Left ventricle myocardium superior (tissue), 1 donor: Measurements from ENCODE around the gene SMIM20. TPM values are rescaled to one million over a fixed set of nuclear protein-coding genes. Genes with fewer than 3 reads are reported as not detected.

ENCODE experiments used
- ATAC-seq: fragments of 200-7000 bp; cut with Tn5 transposase; one replicate; pipeline ENCODE4 v1.9.1; 2020; ENCODE audit warnings: mild to moderate bottlenecking, moderate library complexity
- DNase-seq: peaks from one replicate; pipeline ENCODE4 v3.0.0-alpha.2; 2020
- intact Hi-C: fragments of 100-400 bp; cut with micrococcal nuclease; formaldehyde crosslinking; loops from one replicate; pipeline ENCODE4 v1.11.0; 2022
- total RNA-seq: library from RNA; stranded (reverse); fragmentation: NEBNext Ultra II Directional; extraction: Animal tissue kit (Norgen Biotek cat#: 25700); gene quantifications from one replicate; pipeline ENCODE4 v1.2.1, GENCODE V29; 2021
- donor health status: DM: no; HTN: yes; CAD: no; lungs with severe emphysema.

The SMIM20 gene
- total RNA-seq, 1 donor from 2014 or later, result 38.2 TPM

DNA sequence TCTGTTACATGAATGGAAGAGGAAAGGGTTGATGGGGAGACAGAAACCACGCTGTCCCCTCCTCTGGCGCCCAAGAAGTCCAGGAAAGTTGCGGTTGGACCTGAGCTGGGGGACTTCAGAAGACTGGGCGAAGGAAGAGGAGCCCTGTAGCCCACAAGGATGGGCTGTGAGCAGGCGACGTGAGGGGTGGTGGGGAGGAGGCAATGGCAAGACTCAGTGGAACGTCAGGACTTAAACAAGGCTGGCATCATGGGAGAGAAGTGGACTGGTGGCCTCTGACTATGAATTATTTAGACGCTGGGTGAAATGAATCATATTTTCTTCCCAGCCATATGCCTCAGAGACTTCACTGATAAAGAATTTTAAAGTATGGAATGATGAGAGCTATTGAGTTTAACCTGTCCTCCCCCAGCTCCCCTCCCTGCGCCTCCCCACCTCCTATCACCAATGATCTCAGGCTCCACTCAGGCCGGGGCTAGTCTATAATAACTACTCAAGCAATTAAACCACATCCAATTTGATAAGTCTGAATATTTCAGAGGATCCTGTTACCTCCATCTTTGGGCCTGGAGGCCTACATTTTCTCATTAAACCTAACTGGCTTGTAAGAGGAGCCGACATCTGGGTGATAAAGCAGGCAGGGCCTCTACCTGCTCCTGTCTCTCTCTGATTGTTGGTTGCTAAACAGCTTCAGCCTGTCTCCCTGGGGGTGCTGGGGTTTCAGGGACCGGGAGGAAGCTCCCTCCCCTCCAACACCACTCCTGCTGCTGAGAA, 63.6 kb downstream of the SMIM20 start:
- no peak for ATAC-seq
- intact Hi-C loops, result no loop called here
- no peak for DNase-seq

DNA sequence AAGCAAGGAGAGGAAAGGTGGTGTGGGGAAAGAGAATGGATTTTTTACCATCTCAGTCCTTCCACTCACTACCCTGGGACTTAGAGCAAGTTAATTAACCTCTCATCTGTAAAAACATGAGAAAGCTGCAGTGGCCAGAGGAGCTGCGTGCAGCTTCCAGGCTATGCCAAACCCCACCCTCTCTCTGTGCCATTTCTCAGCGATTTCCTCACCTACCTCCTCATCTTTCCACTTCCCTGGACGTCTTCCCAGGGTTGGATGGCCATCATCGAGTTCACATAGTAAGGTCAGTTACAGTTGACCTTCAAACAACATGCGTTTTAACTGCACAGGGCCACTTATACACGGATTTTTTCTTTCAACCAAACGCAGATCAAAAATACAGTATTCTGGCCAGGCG, 64.3 kb downstream of the SMIM20 start:
- ATAC-seq (no peak), DNase-seq (no peak)
- intact Hi-C loops, result no loop called here

Other genes starting within 250 kb of the SMIM20 start
- 2.8 TPM for gene SEL1L3, start 51.2 kb upstream of the SMIM20 start, total RNA-seq